UCSD-AML1 (cell line): ENCODE measurements around the gene TP63.

Experiments used
- DNase-seq: peaks from one replicate; lab custom pipeline; 2025; ENCODE audit not compliant: unreplicated experiment; lab: John Stamatoyannopoulos, UW

TP63 gene

GRCh38 chr3:189680723-189681122 is 49.5 kb downstream of the TP63 start:
- no peak for DNase-seq

- no peak for DNase-seq
Observed at GRCh38 chr3:189683546-189684255, 52.5 kb downstream of the TP63 start.

GRCh38 chr3:189684317-189684716 is 53.1 kb downstream of the TP63 start:
- DNase-seq, result no peak

- DNase-seq, result no peak
Observed at GRCh38 chr3:189685291-189685690, 54.1 kb downstream of the TP63 start.

GRCh38 chr3:189685860-189686259 is 54.7 kb downstream of the TP63 start:
- DNase-seq, result no peak

- DNase-seq, result no peak
Observed at GRCh38 chr3:189687475-189687874, 56.3 kb downstream of the TP63 start.

- DNase-seq, result no peak
Observed at GRCh38 chr3:189688262-189688661, 57.1 kb downstream of the TP63 start.

GRCh38 chr3:189689625-189690024 is 58.4 kb downstream of the TP63 start:
- DNase-seq, result no peak

GRCh38 chr3:189690237-189690636 is 59.0 kb downstream of the TP63 start:
- DNase-seq, result no peak

- no peak for DNase-seq
Observed at GRCh38 chr3:189690672-189691071, 59.5 kb downstream of the TP63 start.

- DNase-seq, result no peak
Observed at GRCh38 chr3:189695400-189695799, 64.2 kb downstream of the TP63 start.

GRCh38 chr3:189698811-189699210 is 67.6 kb downstream of the TP63 start:
- DNase-seq, result no peak

GRCh38 chr3:189699885-189700284 is 68.7 kb downstream of the TP63 start:
- DNase-seq, result no peak

- DNase-seq, result no peak
Observed at GRCh38 chr3:189702066-189702646, 71.0 kb downstream of the TP63 start.

- DNase-seq, result no peak
Observed at GRCh38 chr3:189703865-189704264, 72.7 kb downstream of the TP63 start.

- DNase-seq, result no peak
Observed at GRCh38 chr3:189708375-189708774, 77.2 kb downstream of the TP63 start.

GRCh38 chr3:189710620-189711402 is 79.6 kb downstream of the TP63 start:
- no peak for DNase-seq

GRCh38 chr3:189712906-189713483 is 81.8 kb downstream of the TP63 start:
- DNase-seq, result no peak

GRCh38 chr3:189714991-189715961 is 84.1 kb downstream of the TP63 start:
- DNase-seq, result no peak

GRCh38 chr3:189718215-189718614 is 87.0 kb downstream of the TP63 start:
- no peak for DNase-seq
